Islet precursor cell (in vitro differentiated cells): Measurements from ENCODE around the gene TRAIP.
"Not testable (repeated sequence)": the region's sequence is repeated elsewhere in the genome, so short reads cannot be mapped to it uniquely, and the experiment has no call there.

Source experiments
- DNase-seq: peaks from one replicate; pipeline ENCODE4 v3.0.0-alpha.2; 2018

TRAIP gene

GRCh38 chr3:49872801-49873281 lies 16.5 kb upstream of the TRAIP start:
- DNase-seq: no peak

- DNase-seq: no peak
Observed at GRCh38 chr3:49871531-49872153, 15.3 kb upstream of the TRAIP start.

GRCh38 chr3:49869525-49870126 lies 13.3 kb upstream of the TRAIP start, which contains the start of gene CAMKV:
Gene CAMKV (minus strand): TSS chr3:49869906. CDS start chr3:49862388, 7,518 bp downstream.
- peak; percentile 69 for DNase-seq

GRCh38 chr3:49868862-49869466 lies 12.6 kb upstream of the TRAIP start:
- DNase-seq: no peak

GRCh38 chr3:49867871-49868321 lies 11.5 kb upstream of the TRAIP start:
- DNase-seq: peak; percentile 83

- no peak for DNase-seq
Observed at GRCh38 chr3:49867400-49867799, 11.0 kb upstream of the TRAIP start.

GRCh38 chr3:49865198-49865784 lies 8.9 kb upstream of the TRAIP start:
- no peak for DNase-seq

- DNase-seq: no peak
Observed at GRCh38 chr3:49864505-49864904, 8.1 kb upstream of the TRAIP start.

- DNase-seq: no peak
Observed at GRCh38 chr3:49859576-49860305, 3.4 kb upstream of the TRAIP start.

- DNase-seq: no peak
Observed at GRCh38 chr3:49855662-49856061, 702 bp downstream of the TRAIP start.

- no peak for DNase-seq
Observed at GRCh38 chr3:49845694-49846093, 10.7 kb downstream of the TRAIP start.

- no peak for DNase-seq
Observed at GRCh38 chr3:49844464-49845183, 11.7 kb downstream of the TRAIP start.

GRCh38 chr3:49842843-49843517 lies 13.4 kb downstream of the TRAIP start:
- DNase-seq: no peak

GRCh38 chr3:49841806-49842205 lies 14.6 kb downstream of the TRAIP start:
- DNase-seq: no peak

GRCh38 chr3:49841126-49841696 lies 15.2 kb downstream of the TRAIP start:
- peak; percentile 66 for DNase-seq

- no peak for DNase-seq
Observed at GRCh38 chr3:49840388-49840787, 16.0 kb downstream of the TRAIP start.

- DNase-seq: peak; percentile 72
Observed at GRCh38 chr3:49839193-49839809, 17.1 kb downstream of the TRAIP start.

GRCh38 chr3:49831341-49831740 lies 25.0 kb downstream of the TRAIP start:
- no peak for DNase-seq

GRCh38 chr3:49826016-49826415 lies 30.3 kb downstream of the TRAIP start:
- DNase-seq: no peak

GRCh38 chr3:49823131-49823530 lies 33.2 kb downstream of the TRAIP start:
- not testable (repeated sequence) for DNase-seq
